Stimulated activated CD4-positive, alpha-beta T cell treated with anti-CD3 and anti-CD28 coated beads, Interleukin-2, amount 100 ng/mL, for 24 hours (primary cell): Measurements from ENCODE around the gene USP15.

Experiments
- DNase-seq, 2 donors: peaks; one replicate each; pipeline ENCODE4 v3.0.0-alpha.2; 2020

Gene USP15

DNA sequence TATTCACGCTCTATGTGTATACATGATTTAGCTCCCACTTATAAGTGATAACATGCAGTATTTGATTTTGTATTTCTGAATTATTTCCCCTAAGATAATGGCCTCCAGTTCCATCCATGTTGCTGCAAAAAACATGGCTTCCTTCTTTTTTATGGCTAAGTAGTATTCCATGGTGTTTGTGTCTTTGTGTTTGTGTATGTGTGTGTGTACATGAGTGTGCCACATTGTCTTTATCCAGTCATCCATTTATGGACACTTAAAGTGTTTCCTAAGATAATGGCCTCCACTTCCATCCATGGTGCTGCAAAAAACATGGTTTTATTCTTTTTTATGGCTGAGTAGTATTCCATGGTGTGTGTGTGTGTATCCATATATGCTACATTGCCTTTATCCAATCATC, 25.1 kb downstream of the USP15 start:
- DNase-seq = no peak

DNA sequence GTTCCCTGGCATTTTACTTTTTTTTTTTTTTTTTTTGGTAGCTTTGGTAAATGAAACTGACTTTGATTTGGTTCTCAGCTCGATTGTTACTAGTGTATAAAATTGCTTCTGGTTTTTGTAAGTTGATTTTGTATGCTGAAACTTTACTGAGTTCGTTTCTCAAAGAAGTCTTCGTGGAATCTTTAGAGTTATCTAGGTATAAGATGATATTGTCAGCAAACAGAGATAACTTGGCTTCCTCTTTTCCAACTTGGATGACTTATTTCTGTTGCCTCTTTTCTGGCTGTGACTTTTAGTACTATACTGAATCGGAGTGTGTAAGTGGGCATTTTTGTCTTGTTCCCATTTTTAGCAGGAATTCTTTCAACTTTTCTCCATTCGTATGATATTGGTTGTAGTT, 28.1 kb downstream of the USP15 start:
- no peak for DNase-seq

DNA sequence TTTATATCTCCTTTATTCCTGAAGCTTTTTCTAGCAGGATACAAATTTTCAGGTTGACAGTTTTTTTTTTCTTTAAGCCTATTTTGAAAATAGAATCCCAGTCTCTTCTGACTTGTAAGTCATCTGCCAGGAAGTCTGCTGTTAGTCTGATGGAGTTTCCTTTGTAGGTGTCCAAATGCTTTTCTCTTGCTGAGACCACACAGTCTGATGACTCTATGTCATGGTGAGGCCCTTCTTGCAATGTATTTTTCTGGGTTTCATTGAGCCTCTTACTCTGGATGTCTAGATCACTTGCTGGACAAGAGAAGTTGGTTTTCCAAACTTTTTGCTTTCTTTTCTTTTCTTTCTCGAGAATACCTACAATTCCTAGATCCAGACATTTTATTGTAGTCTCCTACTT, 30.6 kb downstream of the USP15 start:
- DNase-seq = no peak

DNA sequence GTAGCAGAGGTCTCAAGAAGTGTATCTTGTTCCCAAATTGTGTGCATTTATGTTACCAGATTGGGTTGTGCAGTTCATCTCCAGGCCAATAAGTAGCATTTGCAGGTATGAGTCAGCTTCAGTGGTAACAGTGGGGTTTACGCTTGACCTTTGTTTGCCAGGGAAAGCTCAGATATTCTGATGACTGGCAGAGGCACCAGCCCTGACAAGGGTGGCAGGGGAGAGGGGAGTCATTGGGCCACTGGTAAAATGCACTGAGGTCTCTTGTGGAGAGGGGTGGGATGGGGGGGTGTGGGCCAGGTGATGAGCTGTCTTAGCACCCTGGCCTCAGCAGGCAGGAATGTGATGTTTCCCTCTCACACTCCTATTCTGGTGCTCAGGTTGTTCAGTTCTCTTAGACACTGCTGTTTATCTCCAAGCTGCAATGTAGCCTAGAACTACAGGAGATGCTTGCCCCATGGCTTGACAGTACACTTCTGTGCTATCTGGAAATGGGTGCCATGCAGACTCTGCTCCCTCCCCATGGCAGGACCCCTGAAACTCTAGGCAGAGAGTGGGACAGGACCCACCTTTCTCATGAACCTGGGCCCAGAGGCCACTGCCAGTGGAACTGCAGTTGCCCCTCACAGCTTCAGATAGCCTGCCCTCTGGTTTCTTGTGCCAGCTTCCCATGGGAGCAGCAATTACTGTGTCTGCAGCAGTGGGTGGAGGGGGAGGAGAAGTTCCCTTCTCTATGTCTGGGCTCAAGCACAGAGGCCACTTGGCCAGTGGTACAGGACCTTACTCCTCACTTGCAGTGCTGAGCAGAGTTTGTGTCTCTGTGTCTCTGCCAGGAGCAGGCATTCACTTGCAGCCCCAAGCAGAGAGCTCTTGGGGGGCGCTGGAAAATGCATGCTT, 31.9 kb downstream of the USP15 start:
- DNase-seq = peak in 1 of 2 donors; percentile 16

DNA sequence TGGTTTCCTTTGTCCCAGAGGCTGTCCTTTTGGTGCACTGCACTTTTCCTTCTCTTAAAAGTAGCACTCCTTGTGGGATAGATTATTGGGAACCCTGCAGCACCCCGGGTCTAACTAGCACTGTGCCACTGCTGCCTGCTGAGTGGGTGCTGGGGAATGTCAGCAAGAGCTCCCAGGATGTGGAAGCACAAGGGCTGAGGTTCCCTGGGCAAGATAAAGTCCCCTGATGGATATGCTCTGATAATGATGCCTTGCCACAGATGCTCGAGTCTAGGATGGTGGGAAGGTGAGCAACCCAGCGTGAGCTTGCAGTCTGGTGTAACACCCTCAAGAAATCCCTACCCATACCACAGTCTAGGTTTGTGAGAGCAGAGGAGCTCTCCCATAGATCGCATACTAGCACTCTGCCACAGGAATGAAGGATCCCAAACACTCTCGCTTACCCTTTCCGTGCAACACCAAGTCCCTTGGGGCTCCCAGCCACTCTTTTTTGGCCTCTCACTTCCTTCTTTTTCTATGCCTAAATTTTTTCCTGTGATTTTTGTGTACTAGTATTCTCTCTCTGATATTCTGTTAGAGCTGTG, 32.6 kb downstream of the USP15 start:
- DNase-seq = no peak

DNA sequence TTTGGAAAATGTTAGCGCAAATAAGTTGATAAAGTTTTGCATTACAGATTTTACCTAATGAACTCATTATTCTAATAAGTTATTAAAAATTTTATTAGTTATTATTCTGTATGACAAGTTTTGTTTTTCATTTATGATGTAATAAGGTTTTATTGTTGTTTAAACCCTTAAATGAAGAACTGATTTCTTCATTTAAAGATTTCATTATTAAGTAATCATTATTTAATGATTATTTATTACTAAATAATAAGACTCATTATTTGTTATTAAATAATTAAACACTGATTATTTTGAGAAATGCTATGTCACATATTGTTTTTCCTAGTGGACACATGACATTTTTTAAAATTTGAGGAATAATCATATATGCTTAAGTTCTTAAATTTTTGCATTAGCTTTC, 34.2 kb downstream of the USP15 start:
- DNase-seq = no peak

DNA sequence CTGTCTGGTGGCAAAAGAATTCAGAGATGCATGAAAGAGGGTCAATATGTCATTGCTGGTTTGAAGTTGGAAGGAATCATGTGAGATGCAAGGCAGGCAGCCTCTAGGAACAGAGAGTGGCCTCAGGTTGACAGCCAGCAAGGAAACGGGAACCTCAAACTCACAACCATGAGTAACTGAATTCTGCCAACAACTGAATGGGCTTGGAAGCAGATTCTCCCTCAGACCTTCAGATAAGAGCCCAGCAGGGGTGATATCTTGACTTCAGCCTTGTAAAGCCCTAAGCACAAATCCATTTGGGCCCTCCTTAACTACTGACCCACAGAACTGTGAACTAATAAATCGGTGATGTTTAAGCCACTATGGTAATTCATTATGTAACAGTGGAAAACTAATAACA, 35.8 kb downstream of the USP15 start:
- no peak for DNase-seq

DNA sequence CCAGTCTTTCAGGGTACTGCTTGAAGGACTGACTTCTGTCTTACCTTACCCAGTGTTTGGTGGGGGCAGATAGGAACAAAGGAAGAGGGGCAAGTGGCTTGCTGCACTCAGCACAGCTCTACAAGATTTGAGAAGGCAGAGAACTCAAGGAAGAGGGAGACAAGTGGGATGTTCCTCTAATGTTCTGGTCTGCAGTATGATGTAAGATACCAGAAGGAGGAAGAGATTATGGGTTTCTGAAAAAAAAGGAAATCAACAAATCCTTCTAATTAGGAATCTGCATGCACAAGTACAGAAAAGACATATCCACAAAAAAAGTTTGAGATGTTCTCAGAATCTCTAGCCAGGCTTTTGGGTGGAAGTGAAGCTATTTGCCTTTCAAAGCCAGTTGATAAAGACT, 37.1 kb downstream of the USP15 start:
- no peak for DNase-seq

DNA sequence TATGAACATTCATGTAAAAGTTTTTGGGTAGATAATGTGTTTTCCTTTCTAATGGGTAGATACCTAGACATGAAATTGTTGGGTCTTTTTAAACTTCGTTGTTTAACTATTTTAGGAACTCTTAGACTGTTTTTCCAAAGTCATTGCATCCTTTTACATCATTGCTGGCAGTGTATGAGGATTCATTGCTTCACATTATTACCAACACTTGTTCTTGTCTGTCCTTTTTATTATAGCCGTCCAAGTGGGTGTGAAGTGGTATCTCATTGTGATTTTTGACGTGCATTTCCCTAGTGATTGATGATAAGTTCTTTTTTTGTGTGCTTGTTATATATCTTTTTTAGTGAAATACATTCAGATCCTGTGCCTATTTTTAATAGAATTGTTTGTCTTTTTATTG, 39.4 kb downstream of the USP15 start:
- no peak for DNase-seq

DNA sequence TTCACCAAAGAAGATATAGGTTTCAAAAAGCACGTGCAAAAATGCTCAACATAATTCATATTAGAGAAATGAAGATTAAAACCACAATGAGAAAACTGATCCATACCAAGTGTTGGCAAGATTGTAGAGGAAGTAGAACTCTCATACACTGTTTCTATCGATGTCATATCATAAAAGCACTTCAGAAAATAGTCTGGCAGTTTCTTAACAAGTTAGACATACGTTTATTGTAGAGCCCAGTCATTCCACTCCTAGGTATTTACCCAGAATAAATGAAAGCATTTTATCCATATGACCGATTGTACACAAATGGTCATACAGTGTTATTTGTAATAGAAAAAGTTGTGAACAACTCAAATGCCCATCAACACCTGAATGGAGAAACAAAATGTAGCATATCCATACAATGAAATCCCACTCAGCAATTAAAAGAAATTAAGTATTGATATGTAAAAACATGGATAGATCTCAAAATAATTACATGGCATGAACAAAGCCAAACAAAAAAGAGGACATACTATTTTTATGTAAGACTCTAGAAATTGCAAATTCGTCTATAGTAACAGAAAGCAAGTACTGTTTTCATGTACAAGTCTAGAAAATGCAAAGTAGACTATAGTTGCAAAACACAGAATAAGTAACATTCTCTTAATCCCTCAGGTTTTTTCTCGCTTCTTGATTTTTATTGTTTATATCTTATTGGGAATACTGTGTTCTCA, 41.0 kb downstream of the USP15 start:
- no peak for DNase-seq

DNA sequence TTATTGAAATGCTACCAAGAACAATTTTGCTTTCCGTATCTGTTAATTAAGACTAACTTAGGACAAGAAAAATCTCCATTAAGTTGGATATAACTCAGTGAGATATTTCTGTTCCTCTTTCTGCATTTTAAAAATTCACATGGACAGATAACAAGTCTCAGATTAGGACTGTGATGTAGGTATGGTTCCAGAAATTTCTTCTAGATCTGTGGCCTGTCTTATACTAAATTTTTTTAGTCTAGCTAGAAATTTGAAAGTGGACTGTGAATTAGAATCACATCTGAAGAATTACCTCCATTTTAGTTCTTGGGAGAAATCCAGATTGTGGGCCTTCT, 41.6 kb downstream of the USP15 start:
- DNase-seq = no peak

DNA sequence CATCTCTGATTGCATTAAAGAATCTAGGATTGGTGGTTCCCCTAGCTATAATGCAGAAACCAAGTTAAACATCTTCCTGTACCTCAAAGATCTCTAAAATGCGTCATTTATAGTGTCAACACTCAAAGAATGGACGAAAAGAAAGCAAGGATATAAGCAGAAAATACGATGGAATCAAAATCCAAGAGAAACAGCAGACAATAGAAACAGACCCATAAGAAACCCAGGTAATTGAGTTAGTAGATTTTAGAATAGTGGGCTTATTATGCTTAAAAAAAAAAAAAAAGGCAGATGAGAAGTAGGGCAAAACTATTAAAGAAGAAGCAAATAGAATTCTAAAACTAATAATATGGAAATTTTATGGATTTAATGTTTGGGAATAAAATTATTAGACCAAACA, 44.4 kb downstream of the USP15 start:
- no peak for DNase-seq

DNA sequence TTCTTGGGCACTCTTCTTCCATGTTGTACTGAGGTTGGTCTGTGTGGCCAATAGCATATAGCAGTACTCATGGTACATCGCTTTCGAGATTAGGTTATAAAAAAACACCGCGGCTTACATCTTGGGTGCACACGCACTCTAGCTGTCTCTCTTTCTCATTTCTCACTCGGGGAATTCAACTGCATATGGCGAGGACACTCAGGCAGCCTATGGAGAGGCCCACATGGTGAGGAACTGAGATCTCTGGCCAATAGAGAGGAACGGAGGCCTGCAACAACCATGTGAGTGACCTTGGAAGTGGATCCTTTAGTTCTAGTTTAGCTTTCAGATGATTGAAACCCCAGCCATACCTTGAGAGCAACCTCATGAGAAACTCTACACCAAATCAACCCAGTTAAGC, 45.6 kb downstream of the USP15 start:
- DNase-seq = no peak

DNA sequence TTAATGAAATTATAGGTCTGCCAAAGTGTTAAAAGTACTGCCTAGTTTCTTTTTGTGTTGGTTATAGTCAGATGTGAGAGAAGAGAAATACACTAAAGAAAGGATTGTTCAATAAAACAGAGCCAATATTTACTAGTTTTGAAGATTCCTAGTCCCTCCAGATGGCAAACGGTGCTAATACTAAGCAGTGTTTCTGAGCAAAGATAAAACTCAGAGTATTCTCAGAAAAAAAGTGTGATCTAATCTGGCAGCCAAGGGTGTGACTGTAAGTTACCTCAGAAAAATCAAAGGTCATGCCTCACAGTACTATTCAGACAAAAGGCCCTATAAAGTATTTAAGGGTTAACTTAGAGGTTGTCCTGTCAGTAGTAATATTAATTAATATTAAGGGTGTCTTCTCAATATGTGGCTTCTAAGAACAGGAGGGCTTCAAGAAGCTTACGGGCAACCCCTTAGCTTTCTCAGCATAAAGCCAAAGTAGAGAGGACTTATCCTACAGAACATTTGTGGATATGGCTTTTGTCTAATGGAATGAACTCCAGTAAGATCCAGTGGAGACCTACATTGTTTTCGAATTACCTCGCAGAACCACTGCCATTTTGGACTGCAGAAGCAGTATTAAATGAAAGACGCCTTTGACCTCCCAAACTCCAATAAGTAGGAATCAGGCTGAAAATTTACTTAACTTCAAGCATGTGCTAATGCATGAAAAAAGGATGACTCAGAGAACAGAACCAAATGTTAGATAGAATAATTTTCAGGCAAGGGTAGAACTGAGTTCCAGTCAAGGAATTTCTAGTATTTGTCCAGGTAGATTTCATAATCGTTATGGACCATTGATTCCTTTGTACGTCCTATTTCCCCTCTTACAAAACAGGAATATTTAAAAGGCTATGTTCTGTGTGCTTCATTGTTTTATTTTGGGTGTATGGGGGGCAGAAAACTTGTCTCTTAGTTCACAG, 46.6 kb downstream of the USP15 start:
- no peak for DNase-seq

DNA sequence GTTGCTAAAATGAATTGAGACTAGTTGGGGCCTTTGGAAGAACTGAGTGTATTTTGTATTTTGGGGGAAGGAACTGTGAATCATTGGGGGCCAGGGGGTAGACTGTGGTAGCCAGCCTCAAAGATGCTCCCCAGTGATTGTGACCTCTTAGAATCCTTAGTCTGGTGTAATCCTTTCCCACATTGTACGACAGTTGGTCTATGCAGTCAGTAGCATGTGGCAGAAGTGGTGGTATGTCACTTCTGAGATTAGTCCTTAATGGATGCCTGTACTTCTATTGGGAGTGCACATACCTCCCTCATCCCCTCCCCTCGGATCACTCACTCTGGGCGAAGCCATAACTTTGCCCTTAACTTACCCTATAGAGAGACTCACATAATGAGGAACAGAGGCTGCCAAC, 48.0 kb downstream of the USP15 start:
- no peak for DNase-seq

DNA sequence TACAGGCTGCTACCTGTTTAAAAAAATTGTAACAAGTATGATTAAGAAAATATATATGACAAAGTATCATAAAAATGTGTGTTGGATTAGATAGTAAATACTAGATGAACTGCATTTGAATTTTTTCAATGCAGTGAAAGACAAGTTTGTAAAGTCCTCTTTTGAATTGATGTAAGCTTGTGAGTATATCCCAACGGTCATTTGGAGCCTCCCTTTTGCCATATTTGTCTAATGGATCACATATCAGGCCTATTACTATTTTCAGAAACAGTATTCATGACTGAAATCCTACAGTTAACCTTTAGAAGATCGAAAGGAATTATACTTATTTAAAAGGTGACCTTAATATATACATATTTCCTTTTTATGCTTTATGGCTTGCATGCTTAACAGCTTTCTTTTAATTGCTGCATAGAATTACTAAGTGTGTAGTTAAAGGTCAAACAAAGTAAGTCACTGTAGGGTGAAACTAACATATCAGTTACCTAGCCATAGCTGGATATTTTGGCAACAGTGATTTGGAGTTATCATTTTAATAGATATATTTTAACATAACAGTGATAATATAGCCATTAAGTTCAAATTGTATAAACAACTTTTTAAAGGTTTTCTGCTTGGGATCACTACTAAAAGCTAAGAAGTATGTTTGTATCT, 53.6 kb downstream of the USP15 start:
- DNase-seq = no peak

DNA sequence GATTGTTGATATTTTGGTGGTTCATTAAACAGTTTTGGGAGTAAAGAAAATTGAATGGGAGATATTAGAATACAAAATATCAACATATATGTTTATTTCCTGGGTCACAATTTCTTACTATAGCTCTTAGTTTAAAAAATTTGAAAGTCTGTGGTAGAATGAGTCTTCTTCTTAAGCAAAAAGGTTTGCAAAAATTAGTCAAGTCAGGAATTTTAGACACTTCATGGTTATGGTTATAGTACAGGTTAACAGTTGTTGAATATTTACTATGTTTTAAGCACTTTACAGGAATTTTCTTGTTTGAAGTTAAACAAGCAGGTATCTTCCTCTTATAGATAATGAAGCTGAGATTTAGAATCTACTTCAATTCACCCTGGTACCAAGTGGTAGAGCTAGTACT, 56.8 kb downstream of the USP15 start:
- no peak for DNase-seq

DNA sequence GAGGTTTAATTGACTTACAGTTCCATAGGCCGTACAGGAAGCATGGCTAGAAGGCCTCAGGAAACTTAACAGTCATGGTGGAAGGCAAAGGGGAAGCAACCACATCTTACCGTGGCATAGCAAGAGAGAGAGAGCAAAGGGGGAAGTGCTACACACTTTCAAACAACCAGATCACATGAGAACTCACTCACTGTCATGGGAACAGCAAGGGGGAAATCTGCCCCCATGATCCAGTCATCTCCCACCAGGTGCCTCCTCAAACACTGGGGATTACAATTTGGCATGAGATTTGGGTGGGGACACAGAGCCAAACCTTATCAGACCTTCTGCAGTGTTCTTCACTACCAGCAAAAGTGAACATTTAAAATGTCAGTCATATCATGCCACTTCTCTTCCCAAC, 58.9 kb downstream of the USP15 start:
- no peak for DNase-seq

DNA sequence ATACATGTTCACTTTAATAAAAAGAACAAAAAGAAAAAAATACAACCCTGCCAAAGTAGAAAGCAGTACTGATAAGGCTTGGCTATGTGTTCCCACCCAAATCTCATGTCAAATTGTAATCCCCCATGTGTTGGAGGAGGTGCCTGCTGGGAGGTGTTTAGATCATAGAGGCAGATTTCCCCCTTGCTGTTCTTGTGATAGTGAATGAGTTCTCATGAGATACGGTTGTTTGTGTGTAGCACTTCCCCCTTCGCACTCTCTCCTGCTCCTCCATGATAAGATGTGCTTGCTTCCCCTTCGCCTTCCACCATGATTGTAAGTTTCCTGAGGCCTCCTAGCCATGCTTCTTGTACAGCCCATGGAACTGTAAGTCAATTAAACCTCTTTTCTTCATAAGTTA, 59.9 kb downstream of the USP15 start:
- DNase-seq = no peak

DNA sequence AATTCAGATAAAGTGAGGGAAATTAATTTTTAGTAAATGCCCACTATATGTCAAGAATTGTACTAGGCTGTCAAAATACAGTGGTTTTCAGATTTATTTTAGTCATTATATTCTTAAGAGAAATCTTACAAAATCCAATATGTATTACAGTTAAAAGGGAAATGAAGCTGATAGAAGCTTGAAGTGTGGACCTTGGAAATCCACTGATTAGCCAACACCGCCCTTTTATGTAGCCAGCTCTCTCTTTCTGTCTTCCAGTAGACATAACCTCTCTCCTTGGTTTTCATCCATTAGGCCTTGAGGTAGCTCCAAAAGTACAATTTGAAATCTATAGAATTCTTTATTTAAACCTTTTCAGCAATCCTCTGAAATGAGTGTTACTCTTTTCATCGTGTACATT, 63.2 kb downstream of the USP15 start:
- no peak for DNase-seq

DNA sequence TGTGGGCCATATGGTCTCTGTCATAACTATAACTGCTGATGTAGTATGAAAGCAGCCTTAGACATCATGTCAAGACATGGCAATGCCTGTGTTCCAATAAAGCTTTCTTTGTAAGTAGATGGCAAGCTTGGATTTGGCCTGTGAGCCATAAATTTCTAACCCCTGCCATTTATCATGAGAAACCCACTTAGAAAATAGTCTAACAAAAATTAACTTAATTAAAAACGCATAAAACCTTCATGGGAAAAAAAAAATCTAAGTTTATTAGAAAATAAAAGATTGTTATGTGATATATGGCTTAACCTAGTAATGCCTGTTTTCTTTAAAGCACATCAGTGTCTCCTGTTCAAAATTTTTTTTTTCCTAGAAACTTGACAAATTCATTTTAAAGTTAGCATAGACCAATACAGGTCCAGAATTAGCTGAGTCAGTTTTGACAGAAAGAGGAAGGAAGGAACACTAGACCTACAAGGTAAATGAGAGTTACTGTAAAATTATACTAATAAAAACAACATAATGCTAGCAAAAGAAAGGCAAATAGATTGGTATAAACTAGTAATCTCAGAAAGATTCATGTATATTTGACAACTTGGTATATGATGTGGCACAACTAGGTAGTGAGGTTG, 68.2 kb downstream of the USP15 start:
- DNase-seq = no peak

DNA sequence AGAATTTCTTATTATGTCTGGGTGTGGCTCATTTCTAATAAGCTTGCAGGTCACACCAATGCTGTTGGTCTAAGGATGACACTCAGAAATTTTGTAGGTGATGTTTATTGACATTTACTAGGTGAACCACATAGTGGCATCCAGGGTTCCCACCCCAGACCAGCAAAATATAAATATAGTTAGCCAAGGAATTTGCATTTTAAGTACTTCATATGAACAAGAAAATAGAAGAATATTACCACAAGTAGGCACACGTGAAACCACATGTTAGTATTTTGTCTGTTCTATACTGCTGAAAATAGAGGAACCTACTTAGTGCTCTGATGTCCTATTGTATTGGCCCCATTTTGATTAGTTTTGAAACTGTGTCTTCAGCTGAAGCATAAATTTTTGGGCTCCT, 71.1 kb downstream of the USP15 start:
- no peak for DNase-seq
